Measurements from ENCODE around the gene PSMB7.

The PSMB7 gene

DNA sequence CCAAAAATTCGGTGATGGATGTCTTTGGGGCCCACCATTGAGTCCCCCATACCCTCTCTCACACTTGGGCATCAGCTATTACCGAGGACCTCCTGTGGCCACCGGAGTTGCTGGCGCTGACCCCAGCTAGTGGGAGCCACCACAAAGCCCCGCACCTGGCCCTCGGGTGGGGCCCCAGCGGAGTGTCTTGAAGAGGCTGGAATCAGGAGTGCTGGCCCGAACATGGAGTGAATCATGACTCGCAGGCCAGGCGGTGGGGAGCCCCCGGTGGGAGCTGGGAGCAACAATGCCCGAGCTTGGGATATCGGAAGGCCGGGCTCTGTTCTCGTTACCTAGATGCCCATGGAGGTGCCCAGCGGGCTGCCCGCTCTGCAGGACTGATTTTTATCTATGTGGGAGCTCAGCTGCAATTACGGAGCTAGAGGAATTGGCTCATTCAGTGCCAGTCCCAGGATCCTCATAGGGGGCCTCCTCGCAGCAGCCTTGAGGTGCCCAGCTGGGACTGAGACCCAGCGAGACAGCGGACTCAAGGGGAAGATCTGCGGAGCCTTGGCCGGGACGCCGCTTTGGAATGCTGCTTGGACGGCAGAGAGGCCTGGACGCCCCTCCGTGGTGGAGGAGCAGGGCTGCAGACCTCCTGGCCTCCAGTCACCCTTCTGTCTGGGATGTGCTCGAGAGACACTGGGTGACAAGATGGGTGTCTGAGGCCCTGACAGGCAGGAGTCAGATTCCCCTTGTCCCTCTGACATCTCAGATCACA lies 70.8 kb downstream of the PSMB7 start:
- DNase-seq: no peak

DNA sequence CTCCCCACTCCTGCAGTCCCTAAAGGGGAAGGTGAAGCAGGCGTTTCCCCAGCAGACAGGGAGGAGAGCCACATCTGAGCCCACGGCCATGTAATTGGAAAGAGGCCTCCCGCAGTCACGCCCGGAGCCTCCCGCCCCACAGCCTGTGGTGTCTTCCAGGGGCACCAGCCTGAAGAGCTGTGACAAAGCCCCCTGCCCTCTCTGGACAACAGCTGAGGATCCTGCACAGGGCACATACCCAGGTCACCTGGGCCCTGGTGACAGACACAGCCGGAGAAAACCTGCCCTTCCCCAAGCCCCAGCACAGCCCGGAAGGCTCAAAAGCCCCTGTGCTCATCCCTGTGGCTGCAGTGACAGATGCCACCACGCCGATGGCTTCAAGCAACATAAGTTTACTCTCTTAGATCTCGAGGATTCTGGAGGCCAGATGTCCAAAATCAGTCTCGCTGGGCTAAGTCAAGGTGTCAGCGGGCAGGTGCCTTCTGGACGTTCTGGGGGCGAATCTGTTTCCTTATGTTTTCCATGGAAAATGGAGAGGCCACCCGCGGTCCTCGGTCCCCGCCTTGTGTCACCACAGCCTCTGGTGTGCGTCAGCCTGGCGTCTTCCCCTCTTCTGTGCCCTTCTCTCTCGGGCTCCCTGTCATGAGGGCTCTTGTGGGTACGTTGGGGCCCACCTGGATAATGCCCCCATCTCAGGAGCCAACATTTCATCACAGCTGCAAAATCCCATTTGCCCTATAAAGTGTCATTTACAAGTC lies 71.5 kb downstream of the PSMB7 start:
- DNase-seq: no peak

DNA sequence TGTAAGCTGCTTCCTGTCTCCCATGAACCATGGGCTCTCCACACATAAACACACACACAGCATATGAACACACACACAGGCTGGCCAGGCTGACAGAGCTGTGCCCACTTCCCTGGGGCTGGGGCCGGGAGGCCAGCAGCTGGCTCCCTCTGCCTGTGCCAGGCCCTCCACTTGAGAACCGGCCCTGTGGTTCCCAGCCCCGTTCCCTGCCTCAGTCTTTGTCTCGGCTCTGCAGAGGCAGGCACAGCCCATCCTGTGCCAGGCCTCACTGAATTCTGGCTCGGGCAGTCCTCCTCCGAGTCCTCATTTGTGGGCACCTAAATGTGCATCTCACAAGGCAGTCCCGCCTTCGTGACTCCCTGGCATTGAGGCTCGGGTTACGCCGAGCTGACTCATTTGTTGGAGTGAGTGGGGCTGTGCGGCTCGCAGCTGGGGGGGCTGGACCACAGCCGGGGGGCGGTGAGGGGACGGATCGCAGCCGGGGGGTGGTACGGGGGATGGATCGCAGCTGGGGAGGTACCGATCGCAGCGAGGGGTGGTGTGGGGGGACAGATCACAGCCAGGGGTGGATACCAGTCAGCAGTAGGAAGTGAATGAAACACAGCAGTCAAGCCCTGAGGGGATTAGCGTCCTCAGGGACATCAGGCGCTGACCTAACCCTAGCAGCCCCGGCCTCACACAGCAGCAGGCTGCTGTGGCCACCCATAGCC lies 72.3 kb downstream of the PSMB7 start:
- no peak for DNase-seq

DNA sequence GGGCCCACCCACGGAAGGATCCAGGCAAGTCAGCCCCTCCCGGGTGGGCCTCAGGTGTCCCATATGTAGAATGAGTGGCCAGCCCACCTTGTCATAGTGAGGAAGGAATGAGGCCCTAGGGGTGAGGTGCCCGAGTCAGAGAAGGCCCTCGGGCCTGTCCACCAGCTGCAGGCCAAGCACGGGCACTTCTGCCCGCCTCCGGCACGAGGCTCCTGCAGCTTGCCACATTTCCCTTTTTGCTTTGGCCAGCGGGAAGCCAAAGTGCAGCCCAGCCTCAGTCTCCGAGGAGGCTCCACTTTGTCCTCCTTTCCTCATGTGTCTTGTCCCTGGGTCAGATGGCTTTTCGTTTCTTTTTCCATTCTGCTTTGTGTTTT lies 72.9 kb downstream of the PSMB7 start:
- peak; percentile 51 to 61 for DNase-seq

DNA sequence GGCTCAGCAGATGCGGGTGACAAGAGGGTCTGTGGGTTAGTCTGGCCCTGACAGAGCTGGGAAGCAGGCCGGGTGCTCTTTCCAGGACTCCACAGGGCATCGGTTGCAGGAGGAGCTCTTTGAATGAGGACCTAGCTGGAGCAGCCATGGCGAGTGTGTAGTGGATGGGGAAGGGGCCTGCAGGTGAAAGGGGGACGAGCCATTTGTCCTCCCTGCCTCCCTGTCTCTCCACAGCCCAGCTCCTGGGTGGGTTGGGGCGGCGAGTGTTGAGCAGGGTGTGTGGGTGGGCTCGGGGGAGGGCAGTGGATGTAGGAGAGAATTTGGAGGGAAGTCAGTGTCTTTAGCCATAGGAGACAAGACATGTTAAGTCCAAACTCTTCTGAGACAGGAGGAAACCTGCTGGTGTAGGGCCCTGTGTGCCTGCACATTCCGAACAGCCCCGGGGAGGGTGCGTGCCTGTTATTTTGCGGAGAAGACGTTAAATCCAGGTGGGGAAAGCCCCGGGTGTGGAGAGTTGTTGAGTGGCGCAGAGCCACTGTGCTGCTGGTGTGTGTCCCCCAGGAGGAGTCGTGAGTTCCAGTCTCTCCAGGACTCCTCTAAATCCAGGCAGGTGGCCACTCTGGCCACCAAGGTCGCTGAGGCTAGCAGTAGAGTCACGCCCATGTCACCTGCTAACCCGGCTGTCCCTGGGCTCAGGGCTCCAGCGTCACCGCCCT lies 73.6 kb downstream of the PSMB7 start:
- DNase-seq: no peak

DNA sequence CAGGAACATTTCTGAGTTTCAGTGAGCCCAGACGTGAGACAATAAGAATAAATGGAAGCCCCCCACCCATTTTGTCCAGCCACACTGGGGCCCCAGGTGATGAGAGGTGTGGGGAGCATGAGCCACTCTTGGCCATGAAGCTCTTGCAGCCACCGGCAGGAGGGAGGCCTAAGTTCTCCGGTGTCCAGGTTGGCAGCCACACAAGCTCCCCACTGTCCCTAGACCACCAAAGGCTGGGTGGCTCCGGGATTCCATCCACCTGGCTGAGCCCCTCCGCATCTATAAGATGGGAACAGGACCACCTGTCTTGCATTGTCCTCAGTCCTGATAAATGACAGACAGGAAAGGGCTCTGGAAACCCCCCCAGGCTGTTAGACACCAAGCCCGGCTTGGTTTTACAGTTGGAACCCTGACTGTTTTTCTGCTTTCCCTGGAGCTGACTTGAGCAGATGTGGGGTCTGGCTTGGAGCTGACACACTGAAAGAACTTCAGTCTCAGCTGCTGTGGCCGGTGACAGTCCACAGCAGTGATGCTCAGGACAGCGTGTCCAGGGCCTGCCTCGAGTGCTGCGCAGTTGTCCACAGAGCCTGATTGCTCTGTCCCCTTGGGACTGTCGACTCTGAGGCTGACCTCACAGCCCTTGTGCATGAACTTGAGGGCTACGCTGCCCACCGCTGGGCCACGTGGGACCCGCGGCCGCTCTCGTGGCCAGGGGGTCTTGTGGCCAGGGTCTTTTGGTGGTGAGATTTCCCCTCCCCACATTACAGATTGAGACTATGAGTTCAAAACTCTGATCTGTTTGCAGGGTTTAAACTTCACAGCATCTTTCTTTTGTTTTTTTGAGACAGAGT lies 74.8 kb downstream of the PSMB7 start:
- no peak for DNase-seq

DNA sequence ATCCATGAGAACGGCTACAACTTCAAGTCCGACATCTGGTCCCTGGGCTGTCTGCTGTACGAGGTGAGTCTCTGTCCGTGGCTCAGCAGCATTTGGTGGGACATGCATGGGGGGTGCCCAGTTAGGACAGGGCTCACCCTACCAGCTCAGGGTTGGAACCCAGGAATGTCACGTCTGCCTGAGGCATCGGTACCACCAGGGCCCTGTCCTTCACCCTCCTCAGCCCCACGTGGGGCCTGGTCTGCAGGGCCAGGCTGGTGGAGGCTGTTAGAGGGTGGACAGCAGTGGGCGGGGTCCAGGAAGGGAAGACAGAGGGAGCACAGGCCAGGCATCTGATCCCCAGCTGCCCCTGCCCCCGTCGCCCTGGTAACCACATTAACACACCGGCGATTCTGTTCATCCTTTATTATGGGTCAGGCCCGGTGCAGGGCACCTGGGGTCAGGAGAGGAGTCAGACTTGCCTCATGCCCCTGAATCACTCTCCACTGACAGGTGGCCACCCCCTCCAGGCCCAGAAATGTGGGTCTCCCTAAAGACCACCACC lies 75.6 kb downstream of the PSMB7 start:
- no peak for DNase-seq

DNA sequence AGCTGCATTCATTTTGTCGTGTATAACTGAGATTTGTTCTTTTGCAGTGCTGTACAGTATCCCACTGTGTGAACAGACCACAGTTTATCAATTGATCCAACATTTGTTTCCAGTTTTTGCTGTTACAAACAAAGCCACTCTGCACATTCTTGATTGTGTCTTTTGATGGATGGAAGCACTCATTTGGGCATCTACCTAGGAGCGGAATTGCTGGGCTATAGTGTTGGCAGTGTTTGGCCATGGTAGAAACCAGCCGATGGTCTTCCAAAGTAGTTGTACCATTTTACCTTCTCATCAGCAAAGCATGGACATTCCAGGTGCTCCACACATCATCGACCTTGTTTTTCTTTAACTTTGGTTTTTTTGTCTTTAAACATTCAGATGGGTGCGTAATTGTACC lies 77.7 kb downstream of the PSMB7 start:
- DNase-seq: no peak

DNA sequence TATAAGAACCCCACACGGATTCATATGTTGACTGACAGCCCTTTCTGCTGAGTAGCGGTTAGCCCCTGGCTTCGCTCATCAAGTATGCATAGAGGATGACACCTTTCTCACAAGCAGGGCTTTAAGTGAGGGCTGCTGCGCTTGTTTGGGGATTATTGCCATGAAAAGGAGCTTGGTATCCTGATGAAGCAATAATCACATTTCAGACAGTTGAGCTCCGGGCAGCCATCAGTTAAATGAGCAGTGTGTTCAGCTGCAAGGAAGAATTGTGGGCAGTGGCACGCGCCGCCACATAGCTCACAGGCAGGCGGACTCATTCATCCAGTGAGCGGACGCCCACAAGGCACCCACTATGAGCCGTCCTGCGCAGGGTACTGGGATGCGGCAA lies 79.9 kb downstream of the PSMB7 start:
- no peak for DNase-seq

DNA sequence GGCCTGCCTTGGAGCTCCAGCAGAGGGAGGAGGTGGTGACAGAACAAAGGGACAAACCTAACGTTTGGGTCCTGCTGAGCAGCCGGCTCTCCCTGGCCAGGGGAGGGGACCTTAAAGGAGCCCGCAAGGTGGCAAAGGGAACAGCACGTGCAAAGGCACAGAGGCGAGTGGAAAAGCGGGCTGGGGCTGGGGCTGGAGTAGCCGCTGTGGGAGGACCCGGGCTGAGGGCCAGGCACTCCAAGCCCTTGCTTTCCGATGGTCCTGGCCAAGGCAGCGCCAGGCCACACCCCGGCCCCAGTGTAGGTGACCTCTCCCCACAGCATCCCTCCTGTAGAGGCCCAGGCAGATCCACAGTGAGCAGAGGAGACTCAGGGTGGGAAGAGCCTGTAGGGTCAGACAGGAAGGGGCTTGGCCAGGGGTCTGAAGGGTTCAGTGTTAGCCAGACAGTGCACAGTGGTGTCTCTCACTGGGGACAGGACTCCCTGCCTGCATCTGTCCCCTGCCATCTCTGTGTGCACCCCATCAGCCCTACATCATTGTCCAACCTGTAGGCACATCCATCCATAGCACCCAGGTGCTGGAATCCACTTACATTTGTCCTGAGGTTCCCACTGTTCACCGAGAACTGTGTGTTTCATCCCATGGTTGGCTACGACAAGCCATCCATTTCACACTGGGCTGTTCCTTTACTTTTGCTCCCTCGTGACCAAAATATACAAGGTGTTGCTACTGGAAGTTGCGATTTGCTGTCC lies 80.5 kb downstream of the PSMB7 start:
- DNase-seq: no peak

DNA sequence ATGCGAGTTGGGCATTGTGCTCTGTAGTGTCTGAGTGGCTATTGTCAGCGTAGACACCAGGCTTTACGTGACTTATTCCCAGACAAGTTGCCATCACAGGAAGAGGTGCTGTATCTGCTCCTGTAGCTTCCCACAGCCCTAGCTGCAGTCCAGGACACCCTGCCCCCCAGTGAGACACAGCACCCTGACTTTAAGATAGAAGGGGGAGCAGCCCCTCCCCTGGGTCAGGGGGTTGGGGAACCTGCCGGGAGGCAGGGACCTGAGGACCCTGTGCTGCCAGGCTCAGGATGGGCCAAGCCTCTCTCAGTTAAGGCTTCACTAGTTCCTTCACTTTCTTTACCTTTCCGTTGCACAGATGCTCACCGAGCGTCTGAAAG lies 82.1 kb downstream of the PSMB7 start:
- no peak for DNase-seq

DNA sequence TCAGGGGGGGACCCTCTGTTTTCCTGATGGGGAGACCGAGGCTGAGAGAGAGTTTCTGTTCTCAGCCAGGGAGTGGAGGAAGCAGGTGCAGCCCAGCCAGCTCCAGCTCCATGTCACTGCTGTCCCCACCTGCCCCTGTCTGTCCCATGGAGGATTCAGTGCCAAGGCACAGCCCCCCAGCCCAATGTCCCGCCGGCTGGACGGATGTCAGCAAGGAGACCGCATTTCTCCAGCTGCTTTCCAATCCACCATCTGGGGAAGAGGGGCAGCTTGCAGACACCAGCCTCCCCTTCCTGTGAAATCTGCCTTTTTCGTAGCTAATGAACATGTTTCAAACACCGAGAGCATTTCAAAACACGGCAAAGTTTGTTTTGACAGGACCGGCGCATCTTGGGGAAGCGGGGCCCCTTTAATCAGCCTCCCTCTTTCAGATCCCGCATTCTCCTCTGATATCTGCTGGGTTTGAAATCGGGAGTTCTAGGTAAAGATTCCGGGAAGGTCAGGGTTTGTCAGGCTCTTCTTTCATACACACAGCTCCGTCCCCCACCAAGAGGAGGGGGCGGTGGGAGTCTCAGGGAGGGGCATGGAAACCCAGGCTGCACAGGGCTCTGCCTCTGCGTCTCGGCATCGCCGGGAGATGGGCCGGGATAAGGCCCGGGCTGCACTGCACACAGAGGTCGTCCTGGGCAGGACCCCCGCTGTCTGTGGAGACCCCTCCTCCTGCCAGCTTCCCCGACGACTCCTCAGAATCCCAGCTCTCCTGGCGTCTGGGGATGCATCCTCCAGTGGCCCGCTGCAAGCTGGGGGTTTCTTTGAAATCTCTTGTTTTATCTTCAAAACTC lies 82.7 kb downstream of the PSMB7 start:
- DNase-seq: no peak

DNA sequence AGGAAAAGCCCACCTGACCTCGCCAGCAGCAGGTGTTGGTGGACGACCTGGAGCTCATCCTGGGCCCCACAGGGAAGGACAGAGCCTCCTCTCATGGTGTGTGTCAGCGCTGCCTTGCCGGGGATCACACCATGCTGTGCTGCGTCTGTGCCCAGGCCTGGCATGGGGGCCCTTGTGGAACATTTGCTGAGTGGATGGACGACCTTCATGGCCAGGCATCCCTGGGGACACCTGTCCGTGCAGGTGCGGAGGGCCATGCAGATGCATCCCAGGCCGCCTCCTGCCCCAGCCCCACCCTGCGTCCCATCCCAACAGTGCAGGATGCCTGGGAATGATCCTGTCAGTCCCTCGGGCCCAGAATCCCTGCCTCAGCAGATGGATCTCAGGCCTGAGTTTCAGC lies 83.7 kb downstream of the PSMB7 start:
- no peak for DNase-seq

DNA sequence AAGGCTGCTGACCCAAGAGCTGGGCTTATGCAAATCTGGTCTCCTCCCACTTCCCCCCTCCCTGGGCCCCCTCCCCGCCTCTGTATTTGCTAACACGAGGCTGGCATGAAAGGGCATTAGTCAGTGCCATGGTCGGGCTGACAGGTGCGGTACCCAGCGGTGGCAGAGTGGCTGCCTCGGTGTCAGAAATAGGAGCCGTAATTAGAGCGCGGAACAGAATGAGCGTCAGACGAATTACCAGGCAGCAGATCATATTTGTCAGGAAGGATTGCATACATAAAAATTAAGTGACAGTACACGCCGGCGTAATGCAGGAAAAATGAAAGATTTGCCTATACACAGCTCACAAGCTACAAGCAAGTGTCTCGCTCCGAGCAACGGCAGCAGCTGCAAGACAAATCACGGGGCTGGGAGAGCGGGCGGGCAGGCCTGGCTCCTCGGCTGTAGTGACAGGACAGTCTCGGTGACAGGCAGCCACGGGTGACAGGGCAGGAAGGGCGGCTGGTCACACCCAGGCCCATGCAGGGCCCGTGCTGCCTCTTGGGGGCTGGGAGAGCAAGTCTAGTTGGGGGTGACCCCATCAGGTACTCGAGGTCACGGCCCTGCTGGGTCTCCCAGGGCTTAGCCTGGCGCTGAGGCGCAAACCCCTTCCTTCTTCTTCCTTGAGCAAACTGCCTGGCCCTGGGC lies 85.1 kb downstream of the PSMB7 start:
- no peak for DNase-seq

DNA sequence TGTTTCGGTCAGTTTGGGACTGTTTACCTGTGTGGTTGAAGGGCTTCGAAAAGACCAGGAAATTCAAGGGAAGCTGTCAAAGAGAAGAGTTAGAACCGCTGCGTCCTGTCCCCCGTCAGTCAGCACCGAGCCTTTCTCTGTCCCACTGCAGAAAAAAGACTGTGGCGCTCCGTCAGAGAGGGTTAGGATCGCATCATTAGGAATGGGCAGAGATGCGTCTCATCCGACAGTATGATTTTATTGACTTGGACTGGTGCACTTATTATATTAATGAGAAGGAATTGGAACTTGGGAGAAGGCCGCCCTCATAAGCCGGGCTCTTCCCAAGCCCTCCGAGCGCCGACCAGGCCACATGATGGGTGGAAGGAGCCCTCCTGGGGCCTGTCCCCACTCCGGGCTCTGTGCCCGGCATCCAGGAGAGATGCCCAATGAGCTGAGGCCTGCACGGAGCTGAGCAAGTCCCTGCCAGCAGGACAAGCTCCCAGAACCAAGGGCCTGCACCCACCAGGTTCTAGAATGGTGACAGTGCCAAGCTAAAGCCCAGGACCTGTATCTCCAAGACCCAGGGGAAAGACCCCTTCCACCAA lies 85.9 kb downstream of the PSMB7 start:
- no peak for DNase-seq

DNA sequence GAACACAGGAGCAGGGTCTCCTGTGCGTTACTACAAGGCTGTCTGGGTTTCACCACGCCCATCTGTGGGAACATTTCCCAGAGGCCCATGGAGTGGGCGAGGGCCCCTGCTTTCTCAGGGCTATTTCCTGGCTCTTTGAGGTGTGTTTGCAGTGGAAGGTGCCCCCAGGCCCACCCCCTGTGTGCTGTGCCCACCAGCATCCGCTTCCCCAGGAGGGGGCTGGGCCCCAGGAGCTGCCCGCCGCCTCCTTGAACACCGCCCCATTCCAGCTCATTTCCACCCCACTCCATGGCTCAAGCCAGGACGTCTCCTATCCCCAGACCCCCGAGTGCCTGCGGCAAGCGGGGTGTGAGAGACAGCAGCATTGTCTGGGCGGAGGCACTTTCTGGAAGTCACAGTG lies 87.0 kb downstream of the PSMB7 start:
- no peak for DNase-seq

DNA sequence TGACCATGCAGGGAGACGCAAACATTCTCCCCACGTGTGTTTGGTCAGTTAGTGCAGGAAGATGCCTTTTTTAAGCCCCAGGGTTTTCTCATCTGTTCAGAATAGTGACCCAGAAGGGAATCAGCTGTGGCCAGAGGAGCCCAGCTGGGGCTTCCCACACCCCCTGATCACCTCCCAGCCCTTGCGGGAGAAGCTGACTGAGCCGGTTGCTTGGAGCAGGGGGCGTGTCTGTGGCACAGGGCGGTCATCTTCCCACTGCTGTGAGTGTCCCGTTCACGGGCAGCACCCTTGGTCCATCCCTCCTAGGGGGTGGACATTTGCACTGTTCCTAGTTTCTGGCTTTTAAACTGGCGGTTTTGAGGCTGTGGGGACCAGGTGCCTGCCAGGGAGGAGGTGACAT lies 87.8 kb downstream of the PSMB7 start:
- DNase-seq: no peak

DNA sequence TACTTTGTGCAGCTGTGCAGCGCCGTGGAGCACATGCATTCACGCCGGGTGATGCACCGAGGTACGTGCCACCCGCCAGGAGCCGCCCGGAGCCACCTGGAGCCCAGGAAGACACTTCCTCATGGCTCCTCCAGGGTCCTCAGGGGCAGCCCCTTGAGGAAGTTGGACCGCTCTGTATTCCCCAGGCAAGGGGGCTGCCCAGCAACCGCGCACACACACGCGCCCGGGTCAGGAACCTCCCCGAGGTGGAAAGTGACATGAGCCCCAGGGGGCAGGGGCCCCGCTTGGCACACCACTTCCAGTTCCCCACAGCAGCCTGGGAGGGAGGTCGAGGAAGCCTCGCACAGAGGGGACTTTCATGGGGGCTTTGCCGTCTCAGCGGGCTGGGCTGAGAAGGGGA lies 88.9 kb downstream of the PSMB7 start:
- no peak for DNase-seq

DNA sequence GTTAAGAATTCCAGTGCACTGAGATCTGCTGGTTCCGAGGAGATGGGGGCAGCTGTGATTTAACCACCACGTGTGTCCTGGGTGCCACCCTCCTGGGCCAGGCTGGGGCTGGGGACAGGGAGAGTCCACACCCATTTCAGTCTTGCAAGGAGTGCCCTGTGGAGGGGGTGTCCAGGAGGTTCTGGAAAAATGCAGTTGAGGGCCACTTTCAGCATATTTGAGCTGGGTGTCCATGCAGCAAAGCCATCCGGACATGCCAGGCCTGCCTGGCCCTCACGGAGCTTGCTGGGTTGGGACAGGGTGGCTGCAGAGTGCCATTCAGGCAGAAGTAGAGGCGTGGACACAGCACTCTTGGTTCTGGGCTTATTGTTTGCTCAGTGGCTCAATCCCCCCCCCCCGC lies 89.4 kb downstream of the PSMB7 start:
- DNase-seq: no peak

Data from inflammatory macrophage (primary cell).